GM21367 (cell line): ENCODE results near the gene LHFPL2.

Experiments used
- ATAC-seq: cut with Tn5 transposase; IDR thresholded peaks from one replicate; pipeline ENCODE4 v1.9.1; 2021; ENCODE audit not compliant: unreplicated experiment

LHFPL2 gene

GRCh38 chr5:78642701-78643100 is 5.9 kb downstream of the LHFPL2 start:
- ATAC-seq = no peak

DNA sequence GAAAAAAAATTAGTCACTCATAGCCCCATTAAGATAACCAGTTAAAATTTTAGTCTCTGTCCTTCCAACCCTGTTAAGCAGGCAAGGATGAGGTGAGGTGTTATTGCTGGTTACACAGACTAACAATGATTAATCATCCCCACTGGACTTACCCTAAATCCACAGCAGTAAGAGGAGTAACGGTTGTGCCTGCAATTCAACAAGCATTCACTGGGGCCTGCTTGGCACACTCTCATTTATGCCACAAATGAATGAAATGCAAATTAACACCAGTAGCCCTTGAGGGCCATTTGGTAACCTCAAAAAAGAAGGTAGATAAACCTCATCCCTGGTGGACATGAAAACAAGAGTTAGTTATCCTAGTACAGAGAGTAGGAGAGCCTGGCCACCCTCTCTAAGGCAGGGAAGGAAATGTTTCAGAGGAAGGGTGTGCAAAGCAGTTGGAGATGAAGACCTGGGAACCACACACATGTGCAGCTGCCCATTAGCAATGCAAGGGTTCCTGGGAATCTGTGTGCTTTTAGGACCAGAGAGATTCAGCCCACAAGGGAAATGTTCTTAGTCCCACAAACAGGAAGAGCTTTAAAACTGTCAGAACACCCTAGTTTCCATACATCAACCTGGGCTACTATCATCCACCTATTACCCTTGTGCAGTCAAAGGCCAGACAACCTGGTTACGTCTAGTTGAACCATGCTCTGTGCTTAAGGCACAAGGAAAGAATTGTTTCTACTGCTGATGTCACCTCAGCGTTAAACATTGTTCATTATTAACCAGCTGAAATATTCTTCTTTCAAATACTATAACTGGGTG is 7.7 kb downstream of the LHFPL2 start:
- no peak for ATAC-seq

- ATAC-seq = no peak
Observed at GRCh38 chr5:78639791-78640190, 8.8 kb downstream of the LHFPL2 start.

- ATAC-seq = no peak
Observed at GRCh38 chr5:78638973-78639669, 9.5 kb downstream of the LHFPL2 start.

- no peak for ATAC-seq
Observed at GRCh38 chr5:78638423-78638822, 10.1 kb downstream of the LHFPL2 start.

DNA sequence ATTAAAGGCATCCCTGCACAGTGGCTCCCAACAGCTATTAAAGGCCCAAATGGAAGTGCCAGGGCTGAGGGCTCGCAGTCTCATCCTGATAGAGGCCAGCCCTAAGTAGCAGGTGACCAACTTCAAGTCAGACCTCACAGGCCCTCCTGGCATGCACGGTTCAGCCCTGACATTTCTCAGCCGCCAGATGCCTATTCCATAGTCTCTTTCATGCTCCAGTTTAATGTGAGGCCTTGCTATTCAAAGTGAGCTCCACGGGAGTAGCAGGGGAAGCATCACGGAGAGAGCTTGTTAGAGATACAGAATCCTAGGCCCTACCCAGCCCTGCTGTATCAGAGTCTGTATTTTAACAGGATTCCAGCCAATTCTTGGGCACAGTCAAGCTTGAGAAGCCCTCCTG is 11.1 kb downstream of the LHFPL2 start:
- no peak for ATAC-seq

GRCh38 chr5:78636682-78637081 is 11.9 kb downstream of the LHFPL2 start:
- no peak for ATAC-seq

GRCh38 chr5:78634634-78635033 is 13.9 kb downstream of the LHFPL2 start:
- ATAC-seq = no peak

DNA sequence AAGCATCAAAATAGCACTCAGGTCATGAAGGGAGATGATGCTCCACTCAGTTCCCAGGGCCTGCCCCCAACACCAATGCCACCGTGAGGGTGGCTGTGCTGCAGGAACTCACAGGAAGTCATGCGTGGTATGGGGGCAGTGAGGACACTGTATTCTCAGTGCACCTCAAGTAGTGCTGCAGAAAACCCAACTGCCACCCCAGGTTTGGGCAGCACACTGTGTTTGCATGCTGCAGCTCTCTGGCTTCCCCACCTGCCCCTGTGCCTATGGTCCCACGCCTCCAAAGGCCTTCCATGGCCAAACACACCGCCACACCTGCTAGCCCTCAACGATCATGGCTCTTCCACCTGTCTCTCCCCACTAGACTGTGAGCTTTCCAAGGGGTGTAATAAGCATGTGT is 14.3 kb downstream of the LHFPL2 start:
- ATAC-seq = no peak

- ATAC-seq = no peak
Observed at GRCh38 chr5:78633700-78634099, 14.9 kb downstream of the LHFPL2 start.

DNA sequence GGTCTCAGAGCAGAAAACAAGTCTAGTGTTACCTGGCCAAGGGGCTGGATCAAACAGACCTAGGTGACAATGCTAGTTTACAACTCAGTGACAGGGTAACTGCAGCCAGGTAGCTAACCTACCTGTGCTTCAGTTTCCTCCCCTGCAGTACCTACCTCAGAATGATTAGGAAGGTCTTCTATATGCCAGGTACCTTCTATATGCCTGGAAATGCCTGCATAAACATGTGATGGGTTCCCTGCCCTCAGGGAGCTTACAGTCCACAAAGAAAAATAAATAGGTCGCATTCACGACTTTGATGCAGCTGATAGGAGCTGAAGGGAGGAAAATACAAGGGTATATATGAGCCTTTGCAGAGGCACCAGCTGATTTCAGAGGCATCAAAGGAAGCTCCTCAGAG is 16.1 kb downstream of the LHFPL2 start:
- no peak for ATAC-seq

- ATAC-seq = no peak
Observed at GRCh38 chr5:78631931-78632330, 16.6 kb downstream of the LHFPL2 start.

DNA sequence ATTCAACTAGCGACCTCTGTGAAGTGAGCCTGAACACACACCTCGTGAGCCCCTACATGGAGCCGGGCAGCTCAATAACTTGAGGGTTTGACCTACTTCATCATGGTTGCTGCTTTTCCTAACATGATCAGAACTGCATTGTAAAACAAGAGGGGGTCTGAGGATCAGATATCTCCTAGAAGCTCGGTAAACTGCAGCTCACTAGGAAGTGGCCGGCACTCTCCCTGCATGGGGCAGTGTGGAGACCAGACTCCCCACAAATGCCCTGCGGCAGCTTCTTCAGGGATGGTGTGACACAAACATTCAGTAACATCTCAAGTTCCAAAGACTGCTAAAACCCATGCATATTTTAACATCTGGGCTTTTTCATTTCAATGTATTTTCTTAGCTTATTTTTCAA is 18.5 kb downstream of the LHFPL2 start:
- no peak for ATAC-seq

- no peak for ATAC-seq
Observed at GRCh38 chr5:78629624-78630023, 18.9 kb downstream of the LHFPL2 start.

DNA sequence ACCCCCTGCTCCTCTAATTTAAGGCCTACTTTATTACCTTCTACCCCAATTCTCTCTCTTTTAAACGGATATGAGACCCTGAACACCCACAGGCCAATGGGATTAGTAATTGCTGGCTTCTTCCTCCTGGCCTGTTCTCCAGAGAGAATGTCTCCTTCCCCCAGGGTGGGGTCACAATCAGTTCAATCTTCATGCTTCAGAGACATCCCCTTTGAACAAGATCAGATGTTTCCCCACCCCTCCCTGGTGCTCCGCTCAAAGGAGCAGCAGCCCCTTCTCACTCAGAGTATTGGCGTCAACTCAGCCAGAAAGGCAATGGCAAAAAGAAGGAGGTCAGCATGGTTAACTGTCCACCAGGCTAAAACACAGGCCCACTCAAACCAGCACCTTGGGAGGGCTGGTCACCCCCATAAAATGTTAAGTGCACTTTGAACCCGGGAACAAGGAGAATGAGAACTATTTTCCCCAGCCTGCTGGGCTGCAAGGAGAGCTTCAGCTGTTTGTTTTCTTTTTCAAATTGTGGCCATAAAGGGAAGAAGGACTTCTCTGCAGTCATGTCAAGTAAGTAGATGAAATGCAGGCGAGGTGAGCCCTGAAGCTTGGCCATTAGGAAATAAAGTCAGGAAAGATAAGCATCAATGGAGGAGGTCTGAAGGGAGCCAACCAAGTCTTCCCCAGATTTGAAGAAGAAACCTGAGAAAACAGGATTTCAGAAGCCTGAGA is 20.1 kb downstream of the LHFPL2 start:
- ATAC-seq = no peak

GRCh38 chr5:78627766-78628165 is 20.8 kb downstream of the LHFPL2 start:
- no peak for ATAC-seq

- ATAC-seq = no peak
Observed at GRCh38 chr5:78627175-78627574, 21.4 kb downstream of the LHFPL2 start.

DNA sequence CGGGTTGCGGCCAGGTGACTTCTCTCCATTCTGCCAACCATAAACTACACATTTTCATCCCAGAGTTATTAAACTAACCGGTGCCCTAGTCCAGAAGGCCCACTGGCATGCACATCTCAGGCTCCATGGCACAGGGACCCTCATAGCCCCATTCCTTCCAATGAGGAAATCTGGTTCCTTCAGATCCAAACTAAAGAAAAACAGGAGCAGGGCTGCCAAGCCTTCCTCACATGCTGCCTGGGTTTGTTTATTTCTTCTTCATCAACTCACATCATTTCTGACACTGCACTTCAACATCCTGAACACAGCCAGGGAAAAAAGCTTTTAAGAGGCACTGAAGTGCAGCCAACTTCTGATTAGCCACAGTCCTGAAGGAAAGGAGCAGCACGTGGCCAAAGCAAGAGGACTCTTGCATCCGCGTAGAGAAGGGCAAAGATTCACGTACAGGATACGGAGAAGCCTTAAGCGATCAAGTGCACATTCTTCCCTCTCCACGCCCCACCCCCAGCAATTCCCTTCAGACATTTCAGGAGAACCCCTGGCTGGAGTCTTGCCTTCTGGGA is 22.5 kb downstream of the LHFPL2 start:
- no peak for ATAC-seq

GRCh38 chr5:78624992-78625391 is 23.6 kb downstream of the LHFPL2 start:
- ATAC-seq = no peak

DNA sequence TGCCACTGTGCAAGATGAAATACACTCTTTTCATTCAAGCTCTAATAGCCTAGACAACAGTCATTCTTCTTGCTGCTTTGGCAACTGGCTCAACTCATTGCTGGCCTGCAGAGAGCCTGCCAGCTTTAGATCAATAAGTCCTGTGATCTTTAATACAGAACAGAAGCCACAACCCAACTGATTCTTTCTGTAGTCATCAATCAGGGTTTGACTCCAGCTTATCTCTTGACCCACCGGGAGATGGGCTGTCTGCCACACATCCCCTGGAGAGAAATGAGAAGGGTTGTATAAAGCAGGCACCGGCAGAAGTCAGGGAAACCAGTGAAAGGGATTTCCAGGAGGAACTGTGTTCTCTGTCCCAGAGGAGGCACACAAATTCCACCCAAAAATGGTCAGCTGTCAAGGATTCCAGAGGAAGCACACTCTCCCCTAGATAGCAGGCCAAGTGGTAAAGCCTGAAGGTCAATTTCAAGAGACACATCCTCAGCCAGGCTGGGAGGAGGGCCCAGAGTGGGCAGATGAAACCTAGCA is 24.5 kb downstream of the LHFPL2 start:
- no peak for ATAC-seq

- no peak for ATAC-seq
Observed at GRCh38 chr5:78622302-78622971, 26.1 kb downstream of the LHFPL2 start.
